RCC 7860 (cell line): Measurements from ENCODE around the gene PSME4.

Experiments
- DNase-seq: peaks from one replicate; pipeline ENCODE4 v3.0.0-alpha.2; 2015; ENCODE audit warnings: low spot score
- FAIRE-seq: peaks from 2 replicates; lab custom pipeline; 2012; peaks lifted over from hg19 to GRCh38; lab: Jason Lieb, UNC

The PSME4 gene

DNA sequence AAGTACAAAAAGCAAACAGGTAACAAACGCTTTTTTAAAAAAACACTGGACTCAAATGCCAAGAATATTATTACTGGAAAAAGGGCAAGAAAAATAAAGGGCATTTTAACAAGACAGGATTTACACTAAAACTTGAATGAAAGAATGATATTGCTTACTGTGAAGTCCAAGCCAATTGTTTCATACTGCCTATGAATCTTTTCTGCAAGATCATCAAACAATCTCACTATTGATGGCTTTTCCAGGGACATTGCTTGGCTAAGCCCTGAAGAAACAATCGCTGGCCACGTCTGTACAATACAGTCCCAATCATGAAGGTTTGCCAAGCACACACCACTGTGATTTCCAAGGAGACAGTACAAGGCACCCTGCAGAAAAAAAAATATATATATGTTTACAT, 69.6 kb downstream of the PSME4 start:
- DNase-seq (no peak), FAIRE-seq (no peak)

DNA sequence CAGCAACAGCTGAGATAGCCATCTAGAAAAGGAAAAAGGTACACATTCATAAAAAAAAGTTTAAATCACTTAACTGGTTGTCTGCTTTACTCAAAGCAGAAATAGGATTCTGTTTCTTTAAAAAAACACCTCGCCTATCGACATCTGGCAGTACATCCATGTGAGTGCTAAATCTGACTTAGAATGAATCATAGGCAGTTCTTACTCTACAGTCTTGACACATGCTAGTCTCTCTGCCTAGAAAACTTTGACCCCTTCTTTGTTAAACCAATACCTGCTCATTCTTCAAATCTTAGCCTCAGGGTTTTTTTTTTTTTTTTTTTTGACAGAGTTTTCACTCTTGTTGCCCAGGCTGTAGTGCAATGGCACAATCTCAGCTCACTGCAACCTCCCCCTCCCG, 73.9 kb downstream of the PSME4 start:
- DNase-seq (peak; percentile 36), FAIRE-seq (peak; percentile 5)

DNA sequence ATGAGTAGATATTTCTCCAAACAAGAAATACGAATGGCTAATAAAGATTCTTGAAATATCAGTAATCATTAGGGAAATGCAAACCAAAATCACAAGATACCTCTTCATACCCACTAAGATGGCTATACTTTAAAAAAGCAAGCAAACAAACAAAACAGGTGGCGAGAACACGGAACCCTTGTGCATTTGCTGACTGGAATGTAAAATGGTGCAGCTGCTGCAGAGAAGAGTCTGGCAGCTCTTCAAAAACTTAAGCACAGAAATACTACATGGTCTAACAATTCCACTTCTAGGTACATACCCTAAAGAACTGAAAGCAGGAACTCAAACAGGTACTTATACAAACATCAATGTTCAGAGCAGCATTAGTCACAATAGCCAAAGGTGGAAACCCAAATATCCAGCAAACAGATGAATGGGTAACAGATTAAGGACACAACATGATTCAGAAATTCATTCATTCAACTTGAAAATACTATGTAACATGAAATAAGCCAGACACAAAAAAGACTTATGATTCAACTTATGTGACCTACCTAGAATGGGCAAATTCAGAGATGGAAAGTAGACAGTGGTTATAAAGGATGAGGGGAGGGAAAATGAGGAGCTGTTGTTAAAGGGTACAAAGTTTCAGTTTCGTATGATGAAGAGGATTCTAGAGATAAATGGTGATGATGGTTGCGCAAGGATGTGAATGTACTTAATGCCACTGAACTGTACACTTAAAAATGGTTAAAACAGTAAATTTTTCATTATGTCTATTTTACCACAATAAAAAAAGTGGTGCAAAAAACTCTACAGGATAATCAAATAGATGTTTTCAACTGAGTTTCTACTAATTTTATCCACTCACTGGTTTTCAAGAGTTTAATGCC, 84.2 kb downstream of the PSME4 start:
- DNase-seq: no peak

GRCh38 chr2:53884883-53885282, 85.9 kb downstream of the PSME4 start:
- DNase-seq (no peak), FAIRE-seq (no peak)

More for the DNA sequence above, 84.2 kb downstream of the PSME4 start:
- FAIRE-seq: no peak

- DNase-seq (no peak), FAIRE-seq (no peak)
Observed at GRCh38 chr2:53881986-53882385, 88.8 kb downstream of the PSME4 start.

- no peak for DNase-seq
- no peak for FAIRE-seq
Observed at GRCh38 chr2:53881360-53881759, 89.4 kb downstream of the PSME4 start.

DNA sequence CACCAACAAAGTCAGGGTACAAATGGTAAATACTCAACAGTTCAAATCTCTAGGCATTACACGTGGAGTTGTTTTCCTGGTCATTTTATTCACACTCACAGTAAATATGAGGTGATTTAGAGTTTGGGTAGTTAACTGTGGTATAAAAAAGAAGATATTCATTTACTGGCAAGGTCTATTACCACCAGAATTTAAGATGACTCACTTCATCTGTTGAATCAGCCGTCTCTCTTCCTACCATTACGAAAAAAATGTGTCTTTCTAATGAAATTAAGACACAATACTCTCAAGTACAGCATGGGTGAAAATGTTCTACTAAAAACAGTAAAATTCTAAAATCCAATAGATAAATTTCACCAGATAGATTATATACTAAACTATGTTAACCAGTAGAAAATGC, 90.0 kb downstream of the PSME4 start:
- DNase-seq (peak; percentile 20), FAIRE-seq (peak; percentile 70)

- no peak for DNase-seq
Observed at GRCh38 chr2:53877556-53877955, 93.2 kb downstream of the PSME4 start.

DNA sequence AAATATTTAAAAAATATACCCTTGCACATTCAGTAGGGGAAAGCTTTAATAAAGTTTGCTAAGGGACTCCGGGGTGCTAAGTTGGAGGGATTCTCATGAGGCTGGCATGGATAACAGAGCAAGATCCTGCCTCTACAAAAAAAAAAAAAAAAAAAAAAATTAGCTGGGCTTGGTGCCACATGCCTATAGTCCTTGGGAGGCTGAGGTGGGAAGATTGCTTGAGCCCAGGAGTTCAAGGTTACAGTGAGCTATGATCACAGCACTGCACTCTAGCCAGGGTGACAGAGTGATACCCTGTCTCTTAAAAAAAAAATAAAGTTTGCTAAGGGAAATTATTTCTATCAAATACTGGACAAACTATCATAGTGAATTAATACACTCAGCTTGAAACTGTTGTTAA, 93.7 kb downstream of the PSME4 start:
- FAIRE-seq (no peak), DNase-seq (no peak)

More at GRCh38 chr2:53877556-53877955, 93.2 kb downstream of the PSME4 start:
- no peak for FAIRE-seq

GRCh38 chr2:53874401-53874950, 96.3 kb downstream of the PSME4 start:
- no peak for FAIRE-seq
- no peak for DNase-seq

DNA sequence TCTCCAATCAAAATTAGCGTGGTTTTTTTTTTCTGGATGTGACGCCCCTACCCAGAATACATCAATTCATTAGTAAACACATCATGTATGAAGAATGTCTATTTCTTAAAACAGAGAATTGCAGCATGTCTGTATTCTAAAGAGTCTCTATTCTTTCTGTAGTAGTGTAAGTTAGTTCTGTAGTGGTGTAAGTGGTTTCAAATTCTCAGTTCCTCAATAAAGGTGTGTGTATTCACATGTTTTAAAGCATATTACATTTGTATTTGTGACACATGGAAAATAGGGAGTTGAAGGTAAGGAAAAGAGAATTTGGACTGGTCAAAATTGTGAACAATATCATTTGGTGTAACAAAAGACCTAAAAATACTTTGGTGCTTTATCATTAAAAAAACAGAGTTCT, 103.0 kb downstream of the PSME4 start:
- DNase-seq (no peak), FAIRE-seq (no peak)

DNA sequence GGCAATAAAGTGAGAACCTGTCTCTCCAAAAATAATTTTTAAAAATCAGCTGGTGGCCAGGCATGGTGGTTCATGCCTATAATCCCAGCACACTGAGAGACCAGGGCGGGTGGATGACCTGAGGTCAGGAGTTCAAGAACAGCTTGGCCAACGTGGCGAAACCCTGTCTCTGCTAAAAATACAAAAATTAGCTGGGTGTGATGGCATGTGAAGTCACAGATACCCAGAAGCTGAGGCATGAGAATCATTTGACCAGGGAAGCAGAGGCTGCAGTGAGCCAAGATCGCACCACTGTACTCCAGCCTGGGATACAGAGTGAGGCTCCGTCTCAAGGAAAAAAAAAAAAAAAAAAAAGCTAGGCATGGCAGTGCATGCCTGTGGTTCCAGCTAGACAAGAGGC, 103.6 kb downstream of the PSME4 start:
- no peak for FAIRE-seq

GRCh38 chr2:53865962-53866361, 104.8 kb downstream of the PSME4 start:
- DNase-seq (no peak), FAIRE-seq (no peak)

More for the DNA sequence above, 103.6 kb downstream of the PSME4 start:
- DNase-seq: no peak

- DNase-seq (no peak), FAIRE-seq (no peak)
Observed at GRCh38 chr2:53865264-53865663, 105.5 kb downstream of the PSME4 start.

GRCh38 chr2:53863538-53864227, 107.1 kb downstream of the PSME4 start:
- DNase-seq (no peak), FAIRE-seq (no peak)

- no peak for DNase-seq
- no peak for FAIRE-seq
Observed at GRCh38 chr2:53861824-53862223, 109.0 kb downstream of the PSME4 start.

- no peak for DNase-seq
- FAIRE-seq: no peak
Observed at GRCh38 chr2:53859206-53860181, 111.3 kb downstream of the PSME4 start, which contains the start of gene GPR75. Gene GPR75 (minus strand): TSS chr2:53859967. CDS start chr2:53854756, 5,211 bp downstream.

DNA sequence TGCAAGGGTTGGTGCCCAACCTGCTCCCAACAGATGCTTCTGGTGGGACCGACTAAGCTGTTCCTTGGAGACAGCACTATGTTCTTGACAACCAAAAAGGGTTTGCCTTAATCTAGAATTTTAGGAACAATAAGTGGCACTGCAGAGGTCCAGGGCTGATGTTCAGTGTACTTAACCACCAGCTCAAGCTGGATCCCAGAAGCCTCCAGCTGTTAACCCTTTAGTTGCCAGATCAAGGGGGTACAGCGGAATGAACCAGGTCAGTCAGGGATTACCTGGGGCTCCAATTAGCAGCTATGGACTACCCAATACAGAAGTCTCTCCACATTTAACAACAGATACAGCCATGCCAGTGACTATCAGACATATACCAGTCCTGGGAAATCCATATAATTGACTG, 114.5 kb downstream of the PSME4 start:
- DNase-seq (no peak), FAIRE-seq (no peak)

GRCh38 chr2:53854678-53855077, 116.1 kb downstream of the PSME4 start:
- DNase-seq: no peak
- FAIRE-seq: no peak

DNA sequence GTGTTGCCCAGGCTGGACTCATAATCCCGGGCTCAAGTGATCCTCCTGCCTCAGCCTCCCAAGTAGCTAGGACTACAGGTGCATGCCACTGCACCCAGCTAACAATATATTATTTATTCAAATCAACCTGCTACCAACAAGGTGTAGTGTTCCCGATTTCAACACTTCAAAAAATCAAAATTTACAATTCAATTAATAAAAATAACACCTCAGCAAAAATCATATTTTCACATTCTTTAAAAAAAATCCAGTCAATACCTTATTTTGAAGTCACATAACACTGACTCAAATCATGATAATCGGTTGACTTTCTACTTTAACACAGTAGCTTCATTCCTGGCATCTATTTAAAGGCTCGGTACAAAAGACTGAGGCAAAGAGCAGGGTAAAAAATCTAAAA, 118.3 kb downstream of the PSME4 start:
- FAIRE-seq (no peak), DNase-seq (no peak)
